Caco-2 (cell line): ENCODE results near the gene PI4KA. TPM values are rescaled to one million over a fixed set of nuclear protein-coding genes. Genes with fewer than 3 reads are reported as not detected.

Experiments
- BruUV-seq: library from RNA; stranded (reverse); fragments of 400-500 nt; replicated peaks from 2 replicates; lab custom pipeline; 2021; lab: Mats Ljungman, UMichigan
- CTCF ChIA-PET: fragments of 300-600 bp; sonication (Branson Sonifier 250); formaldehyde crosslinking; loops from one replicate; lab custom pipeline; 2022; ENCODE audit warnings: antibody characterized with exemption; lab: Charles Lee
- POLR2A ChIA-PET: fragments of 300-600 bp; sonication (Branson Sonifier 250); formaldehyde crosslinking; loops from one replicate; lab custom pipeline; 2022; ENCODE audit warnings: antibody characterized with exemption; lab: Charles Lee
- DNase-seq, 2 experiments: peaks; one replicate each; pipeline versions ENCODE4 v3.0.0 to v3.0.0-alpha.2; 2020 to 2022
- H3K27me3 ChIP-seq: replicated peaks from 2 replicates; pipeline ENCODE4 v1.6.0; 2011; ENCODE audit warnings: low read length; ENCODE audit not compliant: control insufficient read depth, insufficient read depth
- H3K36me3 ChIP-seq: 2 replicates; pipeline ENCODE4 v1.5.1; 2011; ENCODE audit warnings: low read length; ENCODE audit not compliant: control insufficient read depth, insufficient read depth
- H3K4me1 ChIP-seq: fragments of 250-450 bp; sonication (Bioruptor Pico); 2 replicates; pipeline ENCODE4 v1.5.1; 2020; ENCODE audit warnings: mild to moderate bottlenecking
- H3K4me3 ChIP-seq: 2 replicates; pipeline ENCODE4 v1.5.1; 2011; ENCODE audit warnings: low read depth, mild to moderate bottlenecking, control low read depth, low read length
- H3K9me3 ChIP-seq: fragments of 250-450 bp; sonication (Bioruptor Pico); 2 replicates; pipeline ENCODE4 v1.5.1; 2020; ENCODE audit warnings: mild to moderate bottlenecking, moderate library complexity
- H3K27ac Mint-ChIP-seq: one replicate; pipeline ENCODE4 v1.8.0; 2022; ENCODE audit warnings: mixed read lengths; ENCODE audit not compliant: unreplicated experiment
- H3K27me3 Mint-ChIP-seq: one replicate; pipeline ENCODE4 v1.8.0; 2022; ENCODE audit warnings: mixed read lengths; ENCODE audit not compliant: insufficient read depth, unreplicated experiment
- H3K36me3 Mint-ChIP-seq: one replicate; pipeline ENCODE4 v1.8.0; 2022; ENCODE audit warnings: mild to moderate bottlenecking, mixed read lengths; ENCODE audit not compliant: insufficient read depth, unreplicated experiment
- H3K4me1 Mint-ChIP-seq: one replicate; pipeline ENCODE4 v1.8.0; 2022; ENCODE audit warnings: low read depth, mixed read lengths; ENCODE audit not compliant: unreplicated experiment
- H3K4me3 Mint-ChIP-seq: one replicate; pipeline ENCODE4 v1.8.0; 2022; ENCODE audit warnings: mild to moderate bottlenecking, moderate library complexity, mixed read lengths; ENCODE audit not compliant: unreplicated experiment
- H3K9me3 Mint-ChIP-seq: one replicate; pipeline ENCODE4 v1.8.0; 2022; ENCODE audit warnings: mixed read lengths; ENCODE audit not compliant: unreplicated experiment
- CTCF ChIP-seq, 2 experiments: fragments of 200-600 bp in 1 of 2; IDR thresholded peaks; 1 replicate in 1 of 2; 2 replicates in 1 of 2; pipeline versions ENCODE4 v1.5.1 to v1.8.0; 2011 to 2022; ENCODE audit warnings: antibody characterized with exemption in 1 of 2, control low read depth in 1 of 2, inconsistent platforms in 1 of 2, low read depth in 1 of 2, low read length in 1 of 2, mild to moderate bottlenecking in 1 of 2, moderate library complexity in 1 of 2; ENCODE audit not compliant: insufficient read depth in 1 of 2, severe bottlenecking in 1 of 2, unreplicated experiment in 1 of 2
- intact Hi-C: fragments of 100-400 bp; cut with micrococcal nuclease; formaldehyde crosslinking; loops from one replicate; pipeline ENCODE4 v1.10.0; 2022; ENCODE audit not compliant: unreplicated experiment
- total RNA-seq: library from RNA; stranded (reverse); gene quantifications from 2 replicates; pipeline ENCODE4 v1.2.3, GENCODE V29; 2022

Gene PI4KA
- total RNA-seq, 1 experiment from 2014 or later = 66.9 TPM

- POLR2A ChIA-PET = no interaction called here
Observed at GRCh38 chr22:20761536-20761935, 97.1 kb downstream of the PI4KA start.

DNA sequence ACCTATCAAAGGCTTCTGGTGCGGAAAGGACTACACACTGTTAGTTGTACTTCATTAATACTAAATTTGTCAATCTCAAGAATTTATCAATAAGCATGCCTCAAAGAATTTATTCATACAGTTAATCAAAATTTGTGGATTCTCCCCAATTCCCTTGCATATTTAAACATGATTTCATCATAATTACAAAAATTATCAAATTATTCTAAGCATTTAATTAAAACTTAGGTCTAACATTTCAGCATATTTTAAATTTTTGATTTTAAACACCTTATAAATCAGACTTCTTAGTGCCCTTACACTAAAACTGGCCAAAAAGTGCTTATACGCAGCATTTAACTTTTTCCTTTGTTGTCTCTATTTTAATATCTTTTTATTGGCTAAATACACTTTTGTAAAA is 98.5 kb downstream of the PI4KA start:
- Mint-ChIP-seq H3K4me3 (no peak overlapping the region), H3K27ac (no peak overlapping the region)
- BruUV-seq = no TSS peak

More at GRCh38 chr22:20761536-20761935, 97.1 kb downstream of the PI4KA start:
- CTCF ChIA-PET = no interaction called here
- no peak overlapping the region for H3K4me3 ChIP-seq
- H3K4me1 ChIP-seq = no peaks in the 10 kb centered on the region
- H3K36me3 ChIP-seq = no peaks in the 10 kb centered on the region; the same call in none of the 2 replicates
- intact Hi-C loops = no loop called here
- Mint-ChIP-seq H3K36me3 (peaks cover 42% of the 10 kb centered on the region), H3K27ac (no peak overlapping the region), H3K4me1 (no peaks in the 10 kb centered on the region), H3K27me3 (no peaks in the 10 kb centered on the region), H3K9me3 (no peaks in the 10 kb centered on the region), H3K4me3 (no peak overlapping the region)
- no peaks in the 10 kb centered on the region for H3K27me3 ChIP-seq
- H3K9me3 ChIP-seq = no peaks in the 10 kb centered on the region
- DNase-seq = no peak
- BruUV-seq = no TSS peak
- no peak for TF ChIP-seq CTCF (IDR thresholded peaks at IDR 0.05; ENCODE audit: insufficient read depth in 1 of 2, low read depth in 1 of 2, low read length in 1 of 2, severe bottlenecking in 1 of 2, unreplicated experiment in 1 of 2)

DNA sequence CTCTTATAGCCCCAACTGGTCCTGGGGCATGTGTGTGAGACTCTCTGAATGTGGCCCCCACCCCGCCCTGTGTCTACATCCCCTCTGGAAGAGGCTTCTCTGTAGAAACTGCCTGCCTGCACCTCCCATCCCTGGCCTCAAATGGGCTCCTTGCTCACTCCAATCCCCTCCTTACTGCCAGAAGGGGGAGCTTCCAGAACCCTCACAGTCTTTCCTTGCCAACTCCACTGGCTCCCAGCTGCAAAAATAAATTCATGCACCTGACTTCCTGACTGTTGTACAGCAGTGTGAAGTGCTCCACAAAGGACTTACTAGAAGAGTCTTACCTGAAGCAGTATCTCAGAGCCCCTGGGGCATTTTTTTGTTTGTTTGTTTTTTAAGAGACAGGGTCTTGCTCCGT is 99.9 kb downstream of the PI4KA start:
- Histone ChIP-seq H3K4me3 (no peak overlapping the region), H3K27me3 (no peaks in the 10 kb centered on the region), H3K4me1 (no peaks in the 10 kb centered on the region), H3K9me3 (no peaks in the 10 kb centered on the region), H3K36me3 (no peaks in the 10 kb centered on the region; the same call in 1 of the 2 replicates)
- Mint-ChIP-seq H3K9me3 (no peaks in the 10 kb centered on the region), H3K27ac (no peak overlapping the region), H3K36me3 (peaks cover 27% of the 10 kb centered on the region), H3K4me1 (no peaks in the 10 kb centered on the region), H3K27me3 (no peaks in the 10 kb centered on the region), H3K4me3 (no peak overlapping the region)
- BruUV-seq = no TSS peak
- POLR2A ChIA-PET = no interaction called here
- DNase-seq = no peak
- CTCF ChIA-PET = interaction anchor here (1.1 to 1.4 kb wide), 4 partner anchors 19 to 251 kb away, joined by 3 to 7 read pairs (median 4); no protein-coding TSS in a partner anchor
- intact Hi-C loops = no loop called here
- peak in 1 of 2 experiments; percentile 46 for TF ChIP-seq CTCF (IDR thresholded peaks at IDR 0.05; ENCODE audit: insufficient read depth in 1 of 2, low read depth in 1 of 2, low read length in 1 of 2, severe bottlenecking in 1 of 2, unreplicated experiment in 1 of 2)

More for the DNA sequence above, 98.5 kb downstream of the PI4KA start:
- no peaks in the 10 kb centered on the region for H3K9me3 ChIP-seq
- CTCF ChIA-PET = no interaction called here
- H3K27me3 ChIP-seq = no peaks in the 10 kb centered on the region
- POLR2A ChIA-PET = no interaction called here
- no peak for DNase-seq
- TF ChIP-seq CTCF (IDR thresholded peaks at IDR 0.05; ENCODE audit: insufficient read depth in 1 of 2, low read depth in 1 of 2, low read length in 1 of 2, severe bottlenecking in 1 of 2, unreplicated experiment in 1 of 2) = no peak
- H3K36me3 ChIP-seq = no peaks in the 10 kb centered on the region; the same call in none of the 2 replicates
- no peaks in the 10 kb centered on the region for H3K4me1 Mint-ChIP-seq
- H3K27me3 Mint-ChIP-seq = no peaks in the 10 kb centered on the region
- no peak overlapping the region for H3K4me3 ChIP-seq
- no peaks in the 10 kb centered on the region for H3K9me3 Mint-ChIP-seq
- no peaks in the 10 kb centered on the region for H3K4me1 ChIP-seq
- peaks cover 32% of the 10 kb centered on the region for H3K36me3 Mint-ChIP-seq
- intact Hi-C loops = no loop called here
